Measurements from ENCODE around the gene ENO1.

- no peak for TF ChIP-seq EZH2 (IDR thresholded peaks at IDR 0.05)
- no peak for TF ChIP-seq POLR2AphosphoS5 (IDR thresholded peaks at IDR 0.05; ENCODE audit: borderline replicate concordance, low read depth, low read length)
These were observed 19.4 kb downstream of the ENO1 start for GRCh38 chr1:8858888-8859706.
